Dermis lymphatic vessel endothelial cell (primary cell): Measurements from ENCODE around the gene PTH2R. TPM values are rescaled to one million over a fixed set of nuclear protein-coding genes. Genes with fewer than 3 reads are reported as not detected.

Experiments used
- total RNA-seq: library from RNA; depleted of rRNA; stranded (reverse); fragments of >200 nt; gene quantifications from 2 replicates; pipeline ENCODE4 v1.2.1, GENCODE V29; 2014

PTH2R gene, protein sequence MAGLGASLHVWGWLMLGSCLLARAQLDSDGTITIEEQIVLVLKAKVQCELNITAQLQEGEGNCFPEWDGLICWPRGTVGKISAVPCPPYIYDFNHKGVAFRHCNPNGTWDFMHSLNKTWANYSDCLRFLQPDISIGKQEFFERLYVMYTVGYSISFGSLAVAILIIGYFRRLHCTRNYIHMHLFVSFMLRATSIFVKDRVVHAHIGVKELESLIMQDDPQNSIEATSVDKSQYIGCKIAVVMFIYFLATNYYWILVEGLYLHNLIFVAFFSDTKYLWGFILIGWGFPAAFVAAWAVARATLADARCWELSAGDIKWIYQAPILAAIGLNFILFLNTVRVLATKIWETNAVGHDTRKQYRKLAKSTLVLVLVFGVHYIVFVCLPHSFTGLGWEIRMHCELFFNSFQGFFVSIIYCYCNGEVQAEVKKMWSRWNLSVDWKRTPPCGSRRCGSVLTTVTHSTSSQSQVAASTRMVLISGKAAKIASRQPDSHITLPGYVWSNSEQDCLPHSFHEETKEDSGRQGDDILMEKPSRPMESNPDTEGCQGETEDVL
- total RNA-seq, result under 0.01 TPM in 2 replicates

DNA sequence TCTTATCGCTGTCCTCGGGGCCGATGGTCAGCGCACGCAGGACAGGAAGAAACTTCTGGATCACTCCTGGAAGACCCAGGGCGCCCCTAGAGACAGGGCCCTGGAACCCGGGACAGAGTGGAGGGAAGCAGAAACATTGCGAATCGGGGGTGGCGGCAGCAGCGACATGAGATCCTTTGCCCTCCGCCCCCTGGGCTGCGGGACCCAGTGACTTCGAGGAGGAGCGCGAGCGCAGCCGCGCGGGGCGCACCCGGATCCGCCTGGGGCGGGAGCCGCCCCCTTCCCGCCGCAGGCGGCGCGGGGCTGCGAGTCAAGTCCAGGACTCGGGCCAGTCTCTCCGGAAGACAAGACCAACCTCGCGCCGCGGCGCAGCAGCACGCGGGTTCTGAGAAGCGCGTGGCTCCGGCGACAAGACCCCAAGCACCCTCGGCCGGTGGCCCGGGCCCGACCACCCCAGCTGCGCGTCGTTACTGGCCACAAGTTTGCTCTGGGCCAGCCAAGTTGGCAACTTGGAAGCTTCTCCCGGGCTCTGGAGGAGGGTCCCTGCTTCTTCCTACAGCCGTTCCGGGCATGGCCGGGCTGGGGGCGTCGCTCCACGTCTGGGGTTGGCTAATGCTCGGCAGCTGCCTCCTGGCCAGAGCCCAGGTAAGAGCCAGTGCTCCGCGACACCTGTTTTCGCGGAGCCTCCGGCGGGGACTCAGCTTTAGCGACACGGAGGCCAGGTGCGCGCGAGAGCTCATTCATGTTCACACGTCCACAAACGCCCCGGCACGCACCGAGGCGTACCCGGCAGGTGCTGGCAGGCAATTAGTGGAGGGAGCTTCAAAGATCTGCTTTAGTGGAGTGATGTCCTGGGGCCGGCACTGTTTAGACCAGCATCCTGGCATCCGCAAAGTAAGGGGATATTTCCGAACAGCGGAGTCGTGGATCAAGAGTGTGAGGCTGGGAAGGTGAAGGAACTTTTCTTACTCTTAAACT is at the start of gene PTH2R:
Gene PTH2R, plus strand, starts transcription at position 319 of the 978 bp plus-strand sequence. Its CDS starts 252 bp downstream, at position 571.

Other genes with a start within 250 kb of the PTH2R start
- not detected in 2 replicates for gene CRYGA, start 243.2 kb upstream of the PTH2R start, total RNA-seq
- not detected in 2 replicates for gene C2orf80, start 216.8 kb upstream of the PTH2R start, total RNA-seq
- 73.5 and 88.3 TPM in 2 replicates for gene IDH1, start 151.7 kb upstream of the PTH2R start, total RNA-seq
- 22.1 and 31.7 TPM in 2 replicates for gene PIKFYVE, start 140.5 kb upstream of the PTH2R start, total RNA-seq